Measurements from ENCODE around the gene EML6. TPM values are rescaled to one million over a fixed set of nuclear protein-coding genes. Genes with fewer than 3 reads are reported as not detected.

The EML6 gene
- total and polyA plus RNA-seq, 7 donors, result 0.38 to 9.3 (median 2.5) TPM

DNA sequence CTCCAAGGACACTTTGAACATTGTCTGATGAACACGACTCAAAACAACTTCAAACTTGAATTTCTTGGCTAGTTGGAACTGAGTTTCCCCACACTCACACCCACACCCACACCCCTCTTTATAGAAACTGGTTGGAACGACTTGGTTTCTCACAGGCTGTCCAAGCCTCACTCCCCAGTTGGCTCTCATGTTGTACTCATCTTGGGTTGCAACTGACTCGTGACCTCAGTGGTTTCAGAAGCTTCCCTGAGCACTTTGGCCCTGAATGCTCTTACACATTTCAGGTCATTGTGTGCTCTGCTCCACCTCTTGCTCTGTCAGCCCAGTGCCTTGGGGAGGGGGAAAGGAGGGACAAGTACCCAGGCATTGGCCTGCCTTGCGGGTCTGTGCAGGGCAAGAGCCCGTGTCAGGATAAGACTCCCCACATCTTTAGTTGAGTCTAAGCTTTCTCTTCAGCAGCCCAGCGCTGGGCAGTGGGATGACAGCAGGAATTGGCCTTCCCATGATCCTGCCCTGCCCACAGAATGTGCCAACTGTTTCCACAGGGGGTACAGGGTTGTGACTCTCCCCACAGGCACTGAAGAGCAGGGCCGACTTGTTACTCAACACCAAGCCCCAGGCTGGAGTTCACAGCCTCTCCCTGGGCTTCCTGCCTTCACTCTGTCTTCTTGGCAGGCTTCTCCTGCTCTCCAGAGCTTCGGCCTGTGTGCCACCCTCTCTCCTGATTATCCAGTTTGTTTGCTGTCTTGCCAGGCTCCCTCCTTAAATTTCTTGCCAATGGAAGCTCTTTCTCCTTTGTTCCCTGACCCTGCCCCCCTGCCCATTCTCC, 222.1 kb downstream of the EML6 start:
- Histone ChIP-seq H3K27me3 (ENCODE audit: insufficient read depth in 3 of 3, low read length in 2 of 3) (no peaks in the 10 kb centered on the region), H3K4me1 (peaks cover 23% of the 10 kb centered on the region), H3K4me3 (peak overlapping the region; percentile 29), H3K9me3 (no peaks in the 10 kb centered on the region), H3K36me3 (ENCODE audit: insufficient read depth in 1 of 2, low read depth in 1 of 2) (no peaks in the 10 kb centered on the region), H3K27ac (peak overlapping the region; percentile 93)
- 21 to 33% (median 23%) methylated on average over 8 of the region's 8 CpGs for WGBS, 3 donors
- DNase-seq (peak; percentile 80 to 92), ATAC-seq (peak; percentile 92 to 97 (median 96))
- intact Hi-C loops (cut with DNase I), result loop anchor here in 1 of 2 donors (1.0 kb wide), 1 partner anchor 23 kb away; no protein-coding TSS in a partner anchor
- TF ChIP-seq, protein P1, sequence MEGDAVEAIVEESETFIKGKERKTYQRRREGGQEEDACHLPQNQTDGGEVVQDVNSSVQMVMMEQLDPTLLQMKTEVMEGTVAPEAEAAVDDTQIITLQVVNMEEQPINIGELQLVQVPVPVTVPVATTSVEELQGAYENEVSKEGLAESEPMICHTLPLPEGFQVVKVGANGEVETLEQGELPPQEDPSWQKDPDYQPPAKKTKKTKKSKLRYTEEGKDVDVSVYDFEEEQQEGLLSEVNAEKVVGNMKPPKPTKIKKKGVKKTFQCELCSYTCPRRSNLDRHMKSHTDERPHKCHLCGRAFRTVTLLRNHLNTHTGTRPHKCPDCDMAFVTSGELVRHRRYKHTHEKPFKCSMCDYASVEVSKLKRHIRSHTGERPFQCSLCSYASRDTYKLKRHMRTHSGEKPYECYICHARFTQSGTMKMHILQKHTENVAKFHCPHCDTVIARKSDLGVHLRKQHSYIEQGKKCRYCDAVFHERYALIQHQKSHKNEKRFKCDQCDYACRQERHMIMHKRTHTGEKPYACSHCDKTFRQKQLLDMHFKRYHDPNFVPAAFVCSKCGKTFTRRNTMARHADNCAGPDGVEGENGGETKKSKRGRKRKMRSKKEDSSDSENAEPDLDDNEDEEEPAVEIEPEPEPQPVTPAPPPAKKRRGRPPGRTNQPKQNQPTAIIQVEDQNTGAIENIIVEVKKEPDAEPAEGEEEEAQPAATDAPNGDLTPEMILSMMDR (IDR thresholded peaks at IDR 0.05), result no peak

GRCh38 chr2:54946220-54946805, 222.9 kb downstream of the EML6 start:
- H3K27ac ChIP-seq, result peak overlapping the region; percentile 93
- H3K4me1 ChIP-seq, result peaks cover 23% of the 10 kb centered on the region
- H3K9me3 ChIP-seq, result no peaks in the 10 kb centered on the region
- TF ChIP-seq, protein P1 (IDR thresholded peaks at IDR 0.05), result no peak
- peak overlapping the region; percentile 29 for H3K4me3 ChIP-seq
- ATAC-seq (peak; percentile 36 to 59 (median 46)), DNase-seq (peak in 1 of 2 donors; percentile 37)
- H3K36me3 ChIP-seq (ENCODE audit: insufficient read depth in 1 of 2, low read depth in 1 of 2), result no peaks in the 10 kb centered on the region
- 34 to 54% (median 38%) methylated on average over 9 of the region's 9 CpGs for WGBS, 3 donors
- no peaks in the 10 kb centered on the region for H3K27me3 ChIP-seq (ENCODE audit: insufficient read depth in 3 of 3, low read length in 2 of 3)
- intact Hi-C loops (cut with DNase I), result loop anchor here in 1 of 2 donors (1.0 kb wide), 1 partner anchor 22 kb away; no protein-coding TSS in a partner anchor

DNA sequence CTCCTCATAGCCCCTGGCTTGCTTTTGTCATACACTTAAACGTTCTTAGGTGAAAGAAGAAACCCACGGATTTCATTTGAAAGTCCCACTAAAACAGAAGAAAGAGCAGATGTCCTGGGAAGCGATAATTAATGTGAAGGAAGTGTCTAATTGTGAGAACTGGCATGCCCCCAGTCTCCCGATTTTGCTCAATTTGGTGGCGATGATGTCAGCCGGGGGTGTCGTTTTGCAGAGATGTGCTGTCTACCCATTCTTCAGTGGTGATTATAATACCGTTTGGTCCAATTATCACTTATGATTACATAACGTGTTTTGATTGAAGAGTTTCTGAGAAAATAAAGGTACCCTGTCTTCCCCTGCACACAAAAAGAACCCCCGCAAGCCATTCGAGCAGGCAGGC, 223.7 kb downstream of the EML6 start:
- DNase-seq (no peak), ATAC-seq (no peak)
- Histone ChIP-seq H3K36me3 (ENCODE audit: insufficient read depth in 1 of 2, low read depth in 1 of 2) (no peaks in the 10 kb centered on the region), H3K27me3 (ENCODE audit: insufficient read depth in 3 of 3, low read length in 2 of 3) (no peaks in the 10 kb centered on the region), H3K27ac (peak overlapping the region; percentile 93), H3K9me3 (no peaks in the 10 kb centered on the region), H3K4me1 (peaks cover 23% of the 10 kb centered on the region), H3K4me3 (no peak overlapping the region)
- 64 to 82% (median 76%) methylated on average over 11 of the region's 11 CpGs for WGBS, 3 donors
- TF ChIP-seq, protein P1 (IDR thresholded peaks at IDR 0.05), result no peak
- intact Hi-C loops (cut with DNase I), result no loop called here

DNA sequence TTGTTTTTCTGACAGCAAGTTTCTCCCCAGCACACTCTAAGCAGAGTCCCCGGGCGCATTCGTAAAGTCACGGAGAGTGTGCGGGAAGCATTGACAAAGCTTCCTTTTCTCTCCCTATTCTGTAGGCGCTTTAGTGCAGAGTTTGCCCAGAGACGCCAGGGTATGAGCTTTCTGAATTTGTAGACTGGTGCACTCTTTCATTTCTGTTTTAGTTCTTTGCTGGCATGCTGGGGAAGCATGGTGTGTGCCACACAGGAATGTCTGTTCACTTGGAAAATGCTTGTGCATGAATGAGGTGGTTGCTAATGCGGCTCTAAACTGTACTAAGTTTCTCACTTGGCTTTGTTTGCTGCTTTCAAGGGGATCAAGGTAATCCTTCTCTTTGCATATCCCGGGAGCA, 224.2 kb downstream of the EML6 start:
- no peaks in the 10 kb centered on the region for H3K9me3 ChIP-seq
- TF ChIP-seq, protein P1 (IDR thresholded peaks at IDR 0.05), result no peak
- intact Hi-C loops (cut with DNase I), result no loop called here
- peak overlapping the region; percentile 93 for H3K27ac ChIP-seq
- DNase-seq (no peak), ATAC-seq (no peak)
- H3K36me3 ChIP-seq (ENCODE audit: insufficient read depth in 1 of 2, low read depth in 1 of 2), result no peaks in the 10 kb centered on the region
- no peaks in the 10 kb centered on the region for H3K27me3 ChIP-seq (ENCODE audit: insufficient read depth in 3 of 3, low read length in 2 of 3)
- H3K4me3 ChIP-seq, result no peak overlapping the region
- H3K4me1 ChIP-seq, result peaks cover 23% of the 10 kb centered on the region
- 64 to 90% (median 82%) methylated on average over 9 of the region's 9 CpGs for WGBS, 3 donors

Data from psoas muscle (tissue), 8 donors.